ENCODE measurements around the gene KAZN.

The KAZN gene

DNA sequence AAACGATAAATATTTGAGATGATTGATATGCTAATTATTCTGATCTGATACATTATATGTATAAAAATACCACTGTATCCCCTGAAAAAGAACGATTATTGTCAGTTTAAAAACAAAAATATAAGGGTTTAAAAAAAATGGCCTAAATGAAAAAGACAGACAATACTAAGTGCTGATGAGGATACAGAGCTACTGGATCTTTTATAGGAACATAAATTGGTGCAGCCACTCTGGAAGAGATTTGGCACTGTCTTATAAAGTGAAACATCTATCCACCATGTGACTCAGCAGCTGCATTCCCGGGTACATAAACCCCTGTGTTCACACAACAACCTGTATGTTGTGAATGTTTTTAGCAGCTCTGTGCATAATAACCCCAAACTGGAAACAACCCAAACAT, 44.2 kb downstream of the KAZN start:
- H3F3A ChIP-seq (ENCODE audit: low read depth), result no peaks in the 10 kb centered on the region
- H3K27me3 ChIP-seq (ENCODE audit: insufficient read depth, low read length, poor library complexity, severe bottlenecking), result no peaks in the 10 kb centered on the region
- H3K9me2 ChIP-seq (replicated peaks; ENCODE audit: low read depth, low read length), result no peaks in the 10 kb centered on the region
- H4K20me1 ChIP-seq (ENCODE audit: insufficient read depth, low read length, poor library complexity, severe bottlenecking), result no peaks in the 10 kb centered on the region
- no peak for TF ChIP-seq EZH2phosphoT487 (IDR thresholded peaks at IDR 0.05; ENCODE audit: borderline replicate concordance)
- TF ChIP-seq CTCF (conservative IDR thresholded peaks at IDR 0.05; ENCODE audit: low read length), result no peak
- H3K4me2 ChIP-seq (ENCODE audit: low read depth, low read length, poor library complexity, severe bottlenecking), result no peak overlapping the region
- H3K4me3 ChIP-seq (ENCODE audit: low read length, poor library complexity, severe bottlenecking), result no peak overlapping the region
- no peak overlapping the region for H3K9ac ChIP-seq (ENCODE audit: low read depth, low read length, poor library complexity, severe bottlenecking)
- no peaks in the 10 kb centered on the region for H3K79me2 ChIP-seq (ENCODE audit: insufficient read depth, low read length)
- no peaks in the 10 kb centered on the region; the same call in 1 of the 2 replicates for H3K9me3 ChIP-seq (ENCODE audit: insufficient read depth, low read depth, low read length)
- H2AFZ ChIP-seq (ENCODE audit: low read length), result no peak overlapping the region
- H3K36me3 ChIP-seq (ENCODE audit: insufficient read depth, low read length), result no peaks in the 10 kb centered on the region
- H3K4me1 ChIP-seq (ENCODE audit: insufficient read depth, low read length, poor library complexity, severe bottlenecking), result no peaks in the 10 kb centered on the region

DNA sequence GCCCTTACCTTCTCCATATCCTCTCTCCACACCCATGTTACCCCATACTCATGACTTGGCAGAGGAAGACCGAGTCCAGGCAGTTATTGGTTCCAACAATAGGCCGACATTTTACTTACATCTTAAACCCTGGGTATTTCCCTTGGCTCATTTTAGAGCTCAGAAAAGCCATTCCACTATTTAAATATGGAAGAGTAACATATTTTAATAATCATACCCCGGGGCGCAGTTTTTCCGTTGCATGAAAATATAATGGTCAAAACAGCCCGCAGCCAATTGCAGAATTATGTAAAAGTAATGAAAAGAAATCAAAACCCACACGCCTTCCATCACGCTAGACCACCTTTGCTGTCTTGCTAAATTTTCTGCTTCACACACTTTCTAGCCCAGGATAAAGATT, 48.5 kb downstream of the KAZN start:
- Histone ChIP-seq H3K4me1 (ENCODE audit: insufficient read depth, low read length, poor library complexity, severe bottlenecking) (no peaks in the 10 kb centered on the region), H4K20me1 (ENCODE audit: insufficient read depth, low read length, poor library complexity, severe bottlenecking) (no peaks in the 10 kb centered on the region), H3K4me3 (ENCODE audit: low read length, poor library complexity, severe bottlenecking) (no peak overlapping the region), H3K4me2 (ENCODE audit: low read depth, low read length, poor library complexity, severe bottlenecking) (no peak overlapping the region), H3K27me3 (ENCODE audit: insufficient read depth, low read length, poor library complexity, severe bottlenecking) (no peaks in the 10 kb centered on the region), H3F3A (ENCODE audit: low read depth) (no peaks in the 10 kb centered on the region), H3K9me2 (replicated peaks; ENCODE audit: low read depth, low read length) (no peaks in the 10 kb centered on the region), H3K9ac (ENCODE audit: low read depth, low read length, poor library complexity, severe bottlenecking) (no peak overlapping the region), H3K79me2 (ENCODE audit: insufficient read depth, low read length) (no peaks in the 10 kb centered on the region), H2AFZ (ENCODE audit: low read length) (no peak overlapping the region), H3K9me3 (ENCODE audit: insufficient read depth, low read depth, low read length) (no peaks in the 10 kb centered on the region; the same call in 1 of the 2 replicates), H3K36me3 (ENCODE audit: insufficient read depth, low read length) (no peaks in the 10 kb centered on the region)
- TF ChIP-seq CTCF (conservative IDR thresholded peaks at IDR 0.05; ENCODE audit: low read length), result no peak
- TF ChIP-seq EZH2phosphoT487 (IDR thresholded peaks at IDR 0.05; ENCODE audit: borderline replicate concordance), result no peak

GRCh38 chr1:14647777-14648176, 49.3 kb downstream of the KAZN start:
- Histone ChIP-seq H2AFZ (ENCODE audit: low read length) (no peak overlapping the region), H3K79me2 (ENCODE audit: insufficient read depth, low read length) (no peaks in the 10 kb centered on the region), H3K4me1 (ENCODE audit: insufficient read depth, low read length, poor library complexity, severe bottlenecking) (no peaks in the 10 kb centered on the region), H3F3A (ENCODE audit: low read depth) (no peaks in the 10 kb centered on the region), H3K9me3 (ENCODE audit: insufficient read depth, low read depth, low read length) (peaks cover under 1% of the 10 kb centered on the region; the same call in 1 of the 2 replicates), H4K20me1 (ENCODE audit: insufficient read depth, low read length, poor library complexity, severe bottlenecking) (no peaks in the 10 kb centered on the region), H3K36me3 (ENCODE audit: insufficient read depth, low read length) (no peaks in the 10 kb centered on the region), H3K27me3 (ENCODE audit: insufficient read depth, low read length, poor library complexity, severe bottlenecking) (no peaks in the 10 kb centered on the region), H3K9me2 (replicated peaks; ENCODE audit: low read depth, low read length) (no peaks in the 10 kb centered on the region), H3K4me3 (ENCODE audit: low read length, poor library complexity, severe bottlenecking) (no peak overlapping the region), H3K4me2 (ENCODE audit: low read depth, low read length, poor library complexity, severe bottlenecking) (no peak overlapping the region), H3K9ac (ENCODE audit: low read depth, low read length, poor library complexity, severe bottlenecking) (no peak overlapping the region)
- no peak for TF ChIP-seq CTCF (conservative IDR thresholded peaks at IDR 0.05; ENCODE audit: low read length)
- no peak for TF ChIP-seq EZH2phosphoT487 (IDR thresholded peaks at IDR 0.05; ENCODE audit: borderline replicate concordance)
